K562 (cell line): Measurements from ENCODE around the gene PFKP. TPM values are rescaled to one million over a fixed set of nuclear protein-coding genes. Genes with fewer than 3 reads are reported as not detected.
A peak's percentile ranks its signal among the peaks of the same experiment; 100 is the strongest.

Experiments
- AFF4 ChIP-seq: sonication (generic); formaldehyde crosslinking; IDR thresholded peaks from 2 replicates; pipeline ENCODE4 v1.8.0; 2023; ENCODE audit warnings: mild to moderate bottlenecking, missing genetic modification reagents
- DMBX1 ChIP-seq: fragments of 250-450 bp; sonication (Bioruptor Pico); IDR thresholded peaks from 2 replicates; pipeline ENCODE4 v1.8.0; 2022; ENCODE audit warnings: inconsistent platforms, mild to moderate bottlenecking, moderate library complexity, borderline replicate concordance
- ELK3 ChIP-seq: fragments of 450-650 bp; formaldehyde crosslinking; IDR thresholded peaks from 2 replicates; pipeline ENCODE4 v1.4.0; 2020; ENCODE audit warnings: mild to moderate bottlenecking
- KAT7 ChIP-seq: sonication (generic); formaldehyde crosslinking; IDR thresholded peaks from 2 replicates; pipeline ENCODE4 v1.8.0; 2022; ENCODE audit warnings: missing genetic modification reagents, mild to moderate bottlenecking, borderline replicate concordance
- MAFF ChIP-seq: IDR thresholded peaks from 2 replicates; pipeline ENCODE4 v1.6.1; 2012; ENCODE audit warnings: low read length, improper control_type of control experiment
- MAZ ChIP-seq, 2 experiments: fragments of 450-650 bp in 1 of 2; sonication (generic) in 1 of 2; formaldehyde crosslinking; IDR thresholded peaks in 1 of 2; conservative IDR thresholded peaks in 1 of 2; 2 replicates each; pipeline versions ENCODE4 v1.4.0 to v1.5.0; 2020; ENCODE audit warnings: mild to moderate bottlenecking in 1 of 2, missing genetic modification reagents in 1 of 2
- MITF ChIP-seq: IDR thresholded peaks from 2 replicates; pipeline ENCODE4 v1.6.1; 2014; ENCODE audit warnings: antibody characterized with exemption
- RAD21 ChIP-seq, 2 experiments: fragments of 250-450 bp in 1 of 2; fragments of 450-650 bp in 1 of 2; sonication (Bioruptor Pico) in 1 of 2; formaldehyde crosslinking in 1 of 2; IDR thresholded peaks in 1 of 2; conservative IDR thresholded peaks in 1 of 2; 2 replicates each; pipeline versions ENCODE4 v1.4.0 to v1.8.0; 2020 to 2022; ENCODE audit warnings: mild to moderate bottlenecking in 2 of 2, moderate library complexity in 1 of 2
- RFX7 ChIP-seq: fragments of 250-450 bp; sonication (Bioruptor Pico); IDR thresholded peaks from 2 replicates; pipeline ENCODE4 v1.5.1; 2021; ENCODE audit warnings: mild to moderate bottlenecking
- ZBTB8A ChIP-seq: fragments of 450-650 bp; IDR thresholded peaks from 2 replicates; pipeline ENCODE4 v1.6.1; 2018; ENCODE audit warnings: mild to moderate bottlenecking, moderate library complexity; ENCODE audit not compliant: partially characterized antibody
- ZNF740 ChIP-seq, 3 experiments: fragments of 200-800 bp in 1 of 3; sonication (Bioruptor generic) in 1 of 3; sonication (generic) in 1 of 3; formaldehyde crosslinking in 1 of 3; IDR thresholded peaks; 2 replicates each; pipeline versions ENCODE4 v1.6.1 to v1.8.0; 2016 to 2022; ENCODE audit warnings: mild to moderate bottlenecking in 2 of 3, missing compliant biosample characterization in 2 of 3, missing genetic modification characterization in 2 of 3, missing genetic modification reagents in 1 of 3
- ZNF766 ChIP-seq: fragments of 200-800 bp; sonication (Bioruptor generic); conservative IDR thresholded peaks from 2 replicates; pipeline ENCODE4 v1.6.1; 2016; ENCODE audit warnings: missing genetic modification characterization, missing compliant biosample characterization
- polyA plus RNA-seq, 8 experiments: library from polyadenylated mRNA; depleted of rRNA in 4 of 8; stranded (reverse) in 5 of 8; unstranded in 3 of 8; fragments of >200 nt; fragmentation: Nextera tagmentation in 2 of 8; fragmentation: Illumina TruSeq in 1 of 8; extraction: Ambion mirVana in 2 of 8; extraction: Trizol in 1 of 8; gene quantifications; 2 replicates each; pipeline versions ENCODE4 v1.2.1 to v1.2.3, GENCODE V29; 2011 to 2014; ENCODE audit warnings: inconsistent platforms in 1 of 8, missing spikeins in 1 of 8
- total RNA-seq, 7 experiments: library from RNA; depleted of rRNA in 6 of 7; stranded (reverse); fragments of >200 nt in 6 of 7; fragmentation: Illumina TruSeq in 2 of 7; extraction: Trizol in 2 of 7; gene quantifications; 2 replicates each; pipeline versions ENCODE4 v1.2.1 to v1.2.3, GENCODE V29; 2011 to 2021; ENCODE audit warnings: low replicate concordance in 1 of 7
- TF ChIP-seq, protein P1 (sequence below): sonication (generic); formaldehyde crosslinking; IDR thresholded peaks from 2 replicates; pipeline ENCODE4 v1.9.0; 2022; ENCODE audit warnings: mild to moderate bottlenecking, missing genetic modification reagents
- TF ChIP-seq, protein P2 (sequence below): sonication (generic); formaldehyde crosslinking; IDR thresholded peaks from 2 replicates; pipeline ENCODE4 v1.8.0; 2022; ENCODE audit warnings: missing genetic modification reagents, mild to moderate bottlenecking, moderate library complexity, borderline replicate concordance

The PFKP gene
- total and polyA plus RNA-seq, 9 of the 15 experiments (the other 6 are each of a cell fraction or from before 2014, with no cell fraction given), result 23.5 to 116 (median 62.1) TPM

DNA sequence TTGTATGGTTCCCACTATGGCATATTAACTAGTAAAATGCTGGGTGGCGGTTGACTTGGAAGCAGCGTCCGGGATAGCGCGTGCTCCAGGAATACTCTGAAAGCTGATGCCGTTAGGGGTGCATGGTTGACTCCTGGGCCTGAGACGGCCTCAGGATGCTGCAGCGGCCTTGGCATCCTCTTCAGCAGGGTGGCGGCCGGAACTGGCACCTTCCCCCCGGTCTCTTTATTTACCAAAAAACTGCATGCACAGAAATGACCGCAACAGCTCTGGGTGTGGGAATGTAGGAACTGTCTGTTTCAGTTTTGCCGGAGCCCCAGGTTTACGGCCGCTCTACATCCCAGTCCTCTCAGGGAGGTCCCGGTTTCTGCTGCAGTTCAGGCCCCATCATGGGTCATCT is 28.8 kb downstream of the PFKP start (continued):
- TF ChIP-seq RAD21 (CRISPR knock-in tag; conservative IDR thresholded peaks at IDR 0.05 in 1 of 2, IDR thresholded peaks at IDR 0.05 in 1 of 2) (no peak), ZBTB8A (no peak), ZNF766 (CRISPR knock-in tag) (0 out of 2 replicates have a peak, but pooled peaks have one; percentile 1), DMBX1 (CRISPR knock-in tag) (0 out of 2 replicates have a peak, but pooled peaks have one; percentile 10), MAZ (CRISPR knock-in tag; conservative IDR thresholded peaks at IDR 0.05 in 1 of 2, IDR thresholded peaks at IDR 0.05 in 1 of 2) (peak in 1 of 2 experiments; percentile 34; a peak in 1 of 4 replicates), MITF (no peak), ZNF740 (CRISPR knock-in tag; IDR thresholded peaks at IDR 0.05) (0 out of 2 replicates have a peak, but pooled peaks have one; percentile 6), ZNF740 (tag; IDR thresholded peaks at IDR 0.05) (peak in 1 of 2 experiments; percentile 41; a peak in 1 of 4 replicates), AFF4 (peak; percentile 38; the same call in 1 of the 2 replicates), KAT7 (CRISPR knock-in tag) (0 out of 2 replicates have a peak, but pooled peaks have one; percentile 47), ELK3 (CRISPR knock-in tag) (no peak), RFX7 (CRISPR knock-in tag) (no peak), MAFF (no peak)
- TF ChIP-seq, protein P1, sequence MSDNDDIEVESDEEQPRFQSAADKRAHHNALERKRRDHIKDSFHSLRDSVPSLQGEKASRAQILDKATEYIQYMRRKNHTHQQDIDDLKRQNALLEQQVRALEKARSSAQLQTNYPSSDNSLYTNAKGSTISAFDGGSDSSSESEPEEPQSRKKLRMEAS (CRISPR knock-in tag), result 0 out of 2 replicates have a peak, but pooled peaks have one; percentile 2
- TF ChIP-seq, protein P2, sequence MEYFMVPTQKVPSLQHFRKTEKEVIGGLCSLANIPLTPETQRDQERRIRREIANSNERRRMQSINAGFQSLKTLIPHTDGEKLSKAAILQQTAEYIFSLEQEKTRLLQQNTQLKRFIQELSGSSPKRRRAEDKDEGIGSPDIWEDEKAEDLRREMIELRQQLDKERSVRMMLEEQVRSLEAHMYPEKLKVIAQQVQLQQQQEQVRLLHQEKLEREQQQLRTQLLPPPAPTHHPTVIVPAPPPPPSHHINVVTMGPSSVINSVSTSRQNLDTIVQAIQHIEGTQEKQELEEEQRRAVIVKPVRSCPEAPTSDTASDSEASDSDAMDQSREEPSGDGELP (CRISPR knock-in tag), result 0 out of 2 replicates have a peak, but pooled peaks have one; percentile 28
